ENCODE data around the gene TAS2R16. TPM values are rescaled to one million over a fixed set of nuclear protein-coding genes. Genes with fewer than 3 reads are reported as not detected.

Gene TAS2R16
- total and polyA plus RNA-seq, 2 of the 13 experiments (the other 11 are each of a cell fraction or from before 2014, with no cell fraction given) = not detected

DNA sequence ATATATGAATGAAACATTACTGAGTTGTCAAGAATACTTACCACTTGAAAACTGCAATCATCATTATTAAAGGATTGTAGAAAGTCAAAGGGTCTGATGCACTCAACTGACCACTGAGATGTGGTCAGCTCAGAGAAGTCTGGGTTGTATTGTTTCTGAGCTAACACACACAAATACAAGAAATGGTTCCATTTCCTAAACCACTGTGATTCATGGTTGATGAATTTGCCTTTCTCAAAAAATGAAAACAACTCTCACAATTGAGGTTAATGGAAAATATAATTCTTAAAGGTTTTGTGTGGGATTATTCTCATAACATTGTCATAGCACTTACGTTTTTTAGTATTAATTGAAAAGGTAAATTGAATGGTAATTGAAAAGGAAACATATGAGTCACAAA, 45.6 kb upstream of the TAS2R16 start:
- POLR2A ChIA-PET = no interaction called here
- no TSS peak for BruUV-seq (replicated peaks)
- Histone ChIP-seq H3K4me3 (replicated peaks in 1 of 3; ENCODE audit: insufficient read depth in 1 of 3, low read depth in 2 of 3, low read length in 3 of 3) (no peak overlapping the region), H3K4me2 (ENCODE audit: low read depth, low read length) (no peak overlapping the region), H3K9me3 (ENCODE audit: low read length) (no peaks in the 10 kb centered on the region), H3K36me3 (replicated peaks in 1 of 2; ENCODE audit: control insufficient read depth in 1 of 2, insufficient read depth in 2 of 2, low read length in 2 of 2) (no peaks in the 10 kb centered on the region), H4K20me1 (ENCODE audit: insufficient read depth, low read length) (no peaks in the 10 kb centered on the region), H3K27me3 (ENCODE audit: control insufficient read depth in 1 of 2, insufficient read depth in 2 of 2, low read length in 2 of 2) (no peaks in the 10 kb centered on the region), H3K79me2 (ENCODE audit: insufficient read depth, low read length) (no peaks in the 10 kb centered on the region), H3K4me1 (ENCODE audit: insufficient read depth, low read length) (no peaks in the 10 kb centered on the region), H2AFZ (ENCODE audit: low read length) (no peak overlapping the region), H3K9ac (ENCODE audit: insufficient read depth, low read depth, low read length) (no peak overlapping the region), H3K27ac (ENCODE audit: extremely low read length, insufficient read depth, low read length) (no peak overlapping the region)
- ATAC-seq = no peak
- no peak for DNase-seq (ENCODE audit: low spot score)
- 0% methylated on average over 1 of the region's 1 CpG for WGBS (ENCODE audit: low lambda C conversion rate)
- in situ Hi-C loops (cut with HindIII; ENCODE audit: extremely low pct_ligation_motif_present, low pct_unique_long_range_greater_than_20kb) (no loop called here), intact Hi-C loops (cut with micrococcal nuclease; ENCODE audit: unreplicated experiment) (no loop called here)
- TF ChIP-seq XBP1 (CRISPR knock-in tag; IDR thresholded peaks at IDR 0.05) (no peak), NBN (conservative IDR thresholded peaks at IDR 0.05) (no peak), TEF (CRISPR knock-in tag; IDR thresholded peaks at IDR 0.05) (no peak)
- CTCF ChIA-PET (ENCODE audit: low intra/inter-chr PET ratio, low total read pairs) = no interaction called here
- FAIRE-seq = no peak

DNA sequence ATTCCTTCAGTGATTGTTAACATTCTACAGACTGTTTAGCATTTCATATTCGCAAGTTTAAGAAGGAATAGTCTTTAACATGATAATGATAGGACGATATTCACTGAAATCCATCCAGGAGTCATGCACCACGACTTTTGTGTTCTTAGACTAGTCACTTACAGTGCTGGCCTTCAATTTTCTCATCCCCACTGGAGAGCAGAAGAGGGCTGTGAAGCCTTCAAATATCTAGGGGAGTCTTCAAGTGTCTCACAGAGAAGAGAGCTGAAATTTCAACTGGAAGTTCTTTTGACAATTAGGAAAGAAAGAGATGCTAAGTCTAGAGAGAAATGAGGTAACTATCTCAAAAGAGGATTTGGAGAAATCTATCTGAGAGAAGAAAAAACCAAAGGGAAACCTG, 43.8 kb upstream of the TAS2R16 start:
- DNase-seq (ENCODE audit: low spot score) = no peak
- no peaks in the 10 kb centered on the region for H3K36me3 ChIP-seq (replicated peaks in 1 of 2; ENCODE audit: control insufficient read depth in 1 of 2, insufficient read depth in 2 of 2, low read length in 2 of 2)
- H3K4me1 ChIP-seq (ENCODE audit: insufficient read depth, low read length) = no peaks in the 10 kb centered on the region
- ChIA-PET CTCF (ENCODE audit: low intra/inter-chr PET ratio, low total read pairs) (no interaction called here), POLR2A (no interaction called here)
- no peak overlapping the region for H3K4me3 ChIP-seq (replicated peaks in 1 of 3; ENCODE audit: insufficient read depth in 1 of 3, low read depth in 2 of 3, low read length in 3 of 3)
- no peaks in the 10 kb centered on the region for H3K27me3 ChIP-seq (ENCODE audit: control insufficient read depth in 1 of 2, insufficient read depth in 2 of 2, low read length in 2 of 2)
- no peak overlapping the region for H3K9ac ChIP-seq (ENCODE audit: insufficient read depth, low read depth, low read length)
- H4K20me1 ChIP-seq (ENCODE audit: insufficient read depth, low read length) = no peaks in the 10 kb centered on the region
- no peak for ATAC-seq
- intact Hi-C loops (cut with micrococcal nuclease; ENCODE audit: unreplicated experiment) = no loop called here
- H3K4me2 ChIP-seq (ENCODE audit: low read depth, low read length) = no peak overlapping the region
- H3K9me3 ChIP-seq (ENCODE audit: low read length) = no peaks in the 10 kb centered on the region
- no peaks in the 10 kb centered on the region for H3K79me2 ChIP-seq (ENCODE audit: insufficient read depth, low read length)
- no TSS peak for BruUV-seq (replicated peaks)
- H2AFZ ChIP-seq (ENCODE audit: low read length) = no peak overlapping the region
- no peak overlapping the region for H3K27ac ChIP-seq (ENCODE audit: extremely low read length, insufficient read depth, low read length)
- 0% methylated on average over 3 of the region's 3 CpGs for WGBS (ENCODE audit: low lambda C conversion rate)
- in situ Hi-C loops (cut with HindIII; ENCODE audit: extremely low pct_ligation_motif_present, low pct_unique_long_range_greater_than_20kb) = no loop called here
- no peak for FAIRE-seq
- TF ChIP-seq MED8 (CRISPR knock-in tag; IDR thresholded peaks at IDR 0.05; ENCODE audit: insufficient replicate concordance) (no peak), ZNF563 (CRISPR knock-in tag; IDR thresholded peaks at IDR 0.05) (no peak), ZNF234 (CRISPR knock-in tag; conservative IDR thresholded peaks at IDR 0.05) (no peak), NPAS2 (CRISPR knock-in tag; IDR thresholded peaks at IDR 0.05; ENCODE audit: borderline replicate concordance) (no peak), ELF1 (CRISPR knock-in tag; IDR thresholded peaks at IDR 0.05) (no peak), DR1 (CRISPR knock-in tag; IDR thresholded peaks at IDR 0.05) (no peak), SKIL (CRISPR knock-in tag; IDR thresholded peaks at IDR 0.05; ENCODE audit: borderline replicate concordance) (no peak), POLR2A (IDR thresholded peaks at IDR 0.05; ENCODE audit: insufficient read depth in 1 of 2, low read depth in 2 of 2, low read length in 2 of 2) (no peak), HDAC1 (CRISPR knock-in tag; IDR thresholded peaks at IDR 0.05) (no peak)
- TF ChIP-seq, protein P1, sequence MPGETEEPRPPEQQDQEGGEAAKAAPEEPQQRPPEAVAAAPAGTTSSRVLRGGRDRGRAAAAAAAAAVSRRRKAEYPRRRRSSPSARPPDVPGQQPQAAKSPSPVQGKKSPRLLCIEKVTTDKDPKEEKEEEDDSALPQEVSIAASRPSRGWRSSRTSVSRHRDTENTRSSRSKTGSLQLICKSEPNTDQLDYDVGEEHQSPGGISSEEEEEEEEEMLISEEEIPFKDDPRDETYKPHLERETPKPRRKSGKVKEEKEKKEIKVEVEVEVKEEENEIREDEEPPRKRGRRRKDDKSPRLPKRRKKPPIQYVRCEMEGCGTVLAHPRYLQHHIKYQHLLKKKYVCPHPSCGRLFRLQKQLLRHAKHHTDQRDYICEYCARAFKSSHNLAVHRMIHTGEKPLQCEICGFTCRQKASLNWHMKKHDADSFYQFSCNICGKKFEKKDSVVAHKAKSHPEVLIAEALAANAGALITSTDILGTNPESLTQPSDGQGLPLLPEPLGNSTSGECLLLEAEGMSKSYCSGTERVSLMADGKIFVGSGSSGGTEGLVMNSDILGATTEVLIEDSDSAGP (CRISPR knock-in tag; IDR thresholded peaks at IDR 0.05; ENCODE audit: borderline replicate concordance) = no peak
- TF ChIP-seq, protein P2, sequence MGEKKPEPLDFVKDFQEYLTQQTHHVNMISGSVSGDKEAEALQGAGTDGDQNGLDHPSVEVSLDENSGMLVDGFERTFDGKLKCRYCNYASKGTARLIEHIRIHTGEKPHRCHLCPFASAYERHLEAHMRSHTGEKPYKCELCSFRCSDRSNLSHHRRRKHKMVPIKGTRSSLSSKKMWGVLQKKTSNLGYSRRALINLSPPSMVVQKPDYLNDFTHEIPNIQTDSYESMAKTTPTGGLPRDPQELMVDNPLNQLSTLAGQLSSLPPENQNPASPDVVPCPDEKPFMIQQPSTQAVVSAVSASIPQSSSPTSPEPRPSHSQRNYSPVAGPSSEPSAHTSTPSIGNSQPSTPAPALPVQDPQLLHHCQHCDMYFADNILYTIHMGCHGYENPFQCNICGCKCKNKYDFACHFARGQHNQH (CRISPR knock-in tag; IDR thresholded peaks at IDR 0.05) = no peak

All from HepG2 (cell line).